NOMO-1 treated with DMSO at 0.1 percent for 48 hours (cell line): ENCODE results near the gene TEX50.
"Not testable (repeated sequence)": the region's sequence is repeated elsewhere in the genome, so short reads cannot be mapped to it uniquely, and the experiment has no call there.

Experiments used
- DNase-seq: peaks from one replicate; lab custom pipeline; 2025; ENCODE audit not compliant: unreplicated experiment; lab: John Stamatoyannopoulos, UW

Gene TEX50

DNA sequence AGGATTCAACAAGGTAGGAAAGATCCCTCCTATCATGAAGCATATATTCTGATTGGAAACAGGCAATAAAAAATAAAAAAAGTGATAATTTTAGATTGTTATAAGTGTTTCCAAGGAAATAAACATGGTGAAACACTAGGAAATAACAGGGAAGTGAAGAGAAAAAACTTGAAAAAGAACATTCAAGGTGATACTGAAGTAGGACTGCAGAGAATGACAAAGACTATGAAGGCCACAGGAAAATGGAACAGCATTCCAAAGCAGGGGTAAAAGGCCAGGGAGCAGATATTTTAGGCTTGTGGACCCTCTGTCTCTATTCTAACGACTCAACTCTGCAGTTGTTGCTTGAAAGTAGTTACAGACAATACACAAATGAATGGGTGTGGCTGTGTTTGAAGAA, 26.6 kb downstream of the TEX50 start:
- DNase-seq = no peak

DNA sequence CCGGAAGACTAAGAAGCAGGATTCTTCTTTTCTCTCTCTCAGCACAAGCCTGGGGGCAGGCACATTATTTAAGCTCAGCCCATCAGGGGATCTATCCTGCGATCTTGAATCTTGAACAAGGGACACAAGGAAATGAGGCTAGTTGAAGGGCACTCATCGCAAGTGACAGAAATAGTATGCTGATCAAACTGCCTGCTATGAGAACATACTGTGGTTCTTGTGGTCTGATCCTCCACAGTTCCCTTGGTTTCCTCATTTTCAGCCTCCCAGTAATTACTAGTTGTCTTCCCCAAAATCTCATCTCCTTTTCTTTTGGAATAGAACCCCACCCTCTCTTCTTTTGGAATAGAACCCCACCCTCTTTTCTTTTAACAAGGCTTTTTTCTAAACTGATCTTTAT, 28.0 kb downstream of the TEX50 start:
- peak; percentile 74 for DNase-seq

DNA sequence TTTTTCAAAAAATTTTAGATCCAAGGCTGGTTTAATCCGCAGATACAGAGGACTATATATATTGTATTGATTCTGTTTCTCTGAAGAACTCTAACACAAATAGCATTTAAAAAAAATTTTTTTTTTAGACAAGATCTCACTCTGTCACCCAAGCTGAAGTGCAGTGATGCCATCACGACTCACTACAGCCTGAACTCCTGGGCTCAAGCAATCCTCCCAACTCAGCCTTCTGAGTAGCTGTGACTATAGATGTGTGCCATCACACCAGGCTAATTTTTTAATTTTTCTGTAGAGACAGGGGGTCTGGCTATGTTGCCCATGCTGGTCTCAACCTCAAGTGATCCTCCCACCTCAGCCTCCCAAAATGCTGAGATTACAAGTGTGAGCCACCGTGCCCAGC, 31.5 kb downstream of the TEX50 start:
- DNase-seq = no peak

DNA sequence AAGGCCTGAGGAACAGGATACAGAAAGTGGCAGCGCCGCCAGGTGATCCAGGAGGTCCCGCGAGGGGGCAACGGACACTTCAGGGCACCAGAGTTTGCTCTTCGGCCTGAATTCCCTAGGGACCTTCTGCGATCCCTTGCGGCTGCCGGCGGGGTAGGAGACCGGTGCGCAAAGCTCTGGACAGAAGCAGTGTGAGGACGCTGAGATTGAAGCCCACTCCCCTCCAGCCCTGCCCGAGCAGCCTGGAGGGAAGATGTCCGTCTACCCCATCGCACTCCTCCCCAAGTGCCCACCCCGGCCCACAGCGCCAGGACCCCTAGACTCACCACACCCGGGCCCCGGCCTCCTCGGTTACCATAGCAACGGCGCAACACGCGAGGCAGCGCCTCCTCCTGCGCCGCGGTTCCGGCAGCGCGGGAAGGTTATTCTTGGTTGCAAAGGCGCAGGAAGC, 34.4 kb downstream of the TEX50 start, which contains the start of gene ANKRD45:
Gene ANKRD45, minus strand, starts transcription at position 361 of the 451 bp plus-strand sequence. CDS start 10,433 bp downstream, outside the sequence.
- DNase-seq = no peak

DNA sequence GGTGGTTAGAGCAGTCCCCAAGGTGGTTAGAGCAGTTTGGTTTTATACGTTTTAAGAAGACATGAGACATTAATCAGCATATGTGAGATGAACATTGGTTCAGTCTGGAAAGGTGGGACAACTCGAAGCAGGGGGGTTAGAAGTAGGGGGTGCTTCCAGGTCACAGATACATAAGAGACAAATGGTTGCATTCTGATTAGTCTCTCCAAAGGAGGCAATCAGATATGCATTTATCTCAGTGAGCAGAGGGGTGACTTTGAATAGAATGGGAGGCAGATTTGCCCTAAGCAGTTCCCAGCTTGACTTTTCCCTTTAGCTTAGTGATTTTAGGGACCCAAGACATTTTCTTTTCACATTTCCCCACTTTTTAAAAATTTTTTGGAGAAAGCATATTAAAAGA, 39.4 kb downstream of the TEX50 start:
- not testable (repeated sequence) for DNase-seq

DNA sequence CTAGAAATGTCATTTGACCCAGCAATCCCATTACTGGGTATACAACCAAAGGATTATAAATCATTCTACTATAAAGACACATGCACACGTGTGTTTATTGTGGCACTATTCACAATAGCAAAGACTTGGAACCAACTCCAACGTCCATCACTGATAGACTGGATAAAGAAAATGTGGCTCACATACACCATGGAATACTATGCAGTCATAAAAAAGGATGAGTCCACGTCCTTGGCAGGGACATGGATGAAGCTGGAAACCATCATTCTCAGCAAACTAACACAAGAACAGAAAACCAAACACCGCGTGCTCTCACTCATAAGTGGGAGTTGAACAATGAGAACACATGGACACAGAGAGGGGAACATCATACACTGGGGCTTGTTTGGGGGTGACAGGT, 45.0 kb downstream of the TEX50 start:
- not testable (repeated sequence) for DNase-seq

DNA sequence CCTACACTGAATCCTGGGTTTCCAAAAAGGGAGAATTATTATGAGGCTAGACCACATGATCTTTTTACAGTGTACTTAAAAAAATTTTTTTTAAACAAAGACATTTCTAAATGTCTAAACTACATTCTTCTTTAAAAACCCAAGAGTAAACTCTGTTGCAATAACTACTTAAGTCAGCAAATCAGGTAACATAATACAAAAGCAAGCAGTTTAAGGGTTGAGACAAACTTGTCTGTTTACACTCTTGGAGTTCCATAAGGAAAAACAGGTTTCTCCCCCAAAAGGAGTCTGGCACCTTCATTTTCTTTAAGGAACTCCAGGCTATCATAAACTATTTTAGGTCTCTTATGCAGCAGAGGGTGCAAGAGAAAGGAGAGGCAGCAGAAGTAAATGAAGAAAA, 47.0 kb downstream of the TEX50 start:
- no peak for DNase-seq

DNA sequence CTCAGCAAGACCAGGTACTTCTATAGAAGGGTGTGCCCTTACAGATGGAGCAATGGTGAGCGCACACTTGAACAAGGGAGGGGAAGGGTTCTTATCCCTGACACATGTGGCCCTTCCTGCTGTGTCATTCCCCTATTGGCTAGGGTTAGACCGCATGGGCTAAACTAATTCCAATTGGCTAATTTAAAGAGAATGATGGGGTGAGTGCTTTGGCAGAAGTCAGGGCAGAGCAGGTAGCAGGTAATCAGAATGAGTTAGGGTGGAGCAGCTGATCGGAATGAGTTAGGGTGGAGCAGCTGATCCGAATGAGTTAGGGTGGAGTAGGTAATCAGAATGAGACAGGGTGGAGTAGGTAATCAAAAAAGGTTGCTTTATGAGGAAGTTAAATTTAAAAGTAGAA, 48.7 kb downstream of the TEX50 start:
- not testable (repeated sequence) for DNase-seq

DNA sequence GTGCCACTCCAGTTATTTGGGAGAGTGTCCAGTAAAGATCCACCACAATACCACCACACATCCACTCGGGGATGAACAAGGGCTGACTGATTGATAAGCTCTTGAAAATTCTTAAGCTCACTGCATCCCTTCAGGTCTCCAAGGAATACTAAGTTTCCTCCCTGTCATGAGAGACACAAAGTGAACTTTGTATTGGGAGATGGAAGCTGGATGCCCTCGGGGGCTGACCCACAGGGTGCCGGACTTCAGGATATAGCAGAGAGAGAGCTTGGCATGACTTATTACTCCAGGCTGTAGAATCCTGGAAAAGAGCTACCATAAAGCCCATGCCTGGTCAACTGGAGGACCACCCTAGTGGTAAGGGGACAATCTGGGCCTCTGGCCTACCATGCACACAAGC, 50.0 kb downstream of the TEX50 start:
- not testable (repeated sequence) for DNase-seq
